Erythroblast (primary cell): ENCODE results near the gene TCF4.

Experiments used
- GATA1 ChIP-seq: IDR thresholded peaks from 2 replicates; pipeline ENCODE4 v1.6.1; 2011; ENCODE audit warnings: low read depth, mild to moderate bottlenecking, control low read depth, low read length, moderate library complexity
- POLR2A ChIP-seq: IDR thresholded peaks from 2 replicates; pipeline ENCODE4 v1.6.1; 2011; ENCODE audit warnings: mild to moderate bottlenecking, low read length

GRCh38 chr18:55508651-55509050 is 79.3 kb downstream of the TCF4 start:
- TF ChIP-seq POLR2A = no peak
- no peak for TF ChIP-seq GATA1
